HepG2 (cell line): ENCODE data around the gene CD40.

Source experiments
- ELF1 ChIP-seq: sonication (generic); formaldehyde crosslinking; IDR thresholded peaks from 2 replicates; pipeline ENCODE4 v1.4.0; 2020; ENCODE audit warnings: missing genetic modification reagents
- IKZF1 ChIP-seq: fragments of 450-650 bp; IDR thresholded peaks from 2 replicates; pipeline ENCODE4 v1.7.1; 2016
- JUND ChIP-seq: sonication (generic); formaldehyde crosslinking; IDR thresholded peaks from 2 replicates; pipeline ENCODE4 v1.8.0; 2022; ENCODE audit warnings: mild to moderate bottlenecking, missing genetic modification reagents
- POLR2AphosphoS5 ChIP-seq: IDR thresholded peaks from 2 replicates; pipeline ENCODE4 v1.6.1; 2012; ENCODE audit warnings: low read depth, low read length
- ZFP1 ChIP-seq: IDR thresholded peaks from 2 replicates; pipeline ENCODE4 v1.6.1; 2016
- ZNF446 ChIP-seq: sonication (generic); formaldehyde crosslinking; IDR thresholded peaks from 2 replicates; pipeline ENCODE4 v1.5.0; 2020; ENCODE audit warnings: mild to moderate bottlenecking, missing genetic modification reagents
- TF ChIP-seq, protein P1 (sequence below): sonication (generic); formaldehyde crosslinking; IDR thresholded peaks from 2 replicates; pipeline ENCODE4 v1.5.0; 2020; ENCODE audit warnings: mild to moderate bottlenecking, missing genetic modification reagents, moderate library complexity
- TF ChIP-seq, protein P2 (sequence below): IDR thresholded peaks from 2 replicates; pipeline ENCODE4 v1.6.1; 2012; ENCODE audit warnings: inconsistent platforms
- TF ChIP-seq, protein P3 (sequence below): sonication (generic); formaldehyde crosslinking; IDR thresholded peaks from 2 replicates; pipeline ENCODE4 v1.5.0; 2020; ENCODE audit warnings: missing genetic modification reagents
- TF ChIP-seq, protein P4 (sequence below): sonication (generic); formaldehyde crosslinking; IDR thresholded peaks from 2 replicates; pipeline ENCODE4 v1.8.0; 2022; ENCODE audit warnings: low read depth, missing genetic modification reagents
- TF ChIP-seq, protein P5 (sequence below): fragments of 450-650 bp; IDR thresholded peaks from 2 replicates; pipeline ENCODE4 v1.6.1; 2017; ENCODE audit warnings: mild to moderate bottlenecking
- TF ChIP-seq, protein P6 (sequence below): sonication (generic); formaldehyde crosslinking; IDR thresholded peaks from 2 replicates; pipeline ENCODE4 v1.4.0; 2020; ENCODE audit warnings: missing genetic modification reagents
- TF ChIP-seq, protein P7 (sequence below), 2 experiments: fragments of 450-650 bp in 1 of 2; sonication (generic) in 1 of 2; formaldehyde crosslinking in 1 of 2; IDR thresholded peaks; 2 replicates each; pipeline versions ENCODE4 v1.6.1 to v1.8.0; 2016 to 2022; ENCODE audit warnings: antibody characterized with exemption in 1 of 2, mild to moderate bottlenecking in 1 of 2, missing genetic modification reagents in 1 of 2

DNA sequence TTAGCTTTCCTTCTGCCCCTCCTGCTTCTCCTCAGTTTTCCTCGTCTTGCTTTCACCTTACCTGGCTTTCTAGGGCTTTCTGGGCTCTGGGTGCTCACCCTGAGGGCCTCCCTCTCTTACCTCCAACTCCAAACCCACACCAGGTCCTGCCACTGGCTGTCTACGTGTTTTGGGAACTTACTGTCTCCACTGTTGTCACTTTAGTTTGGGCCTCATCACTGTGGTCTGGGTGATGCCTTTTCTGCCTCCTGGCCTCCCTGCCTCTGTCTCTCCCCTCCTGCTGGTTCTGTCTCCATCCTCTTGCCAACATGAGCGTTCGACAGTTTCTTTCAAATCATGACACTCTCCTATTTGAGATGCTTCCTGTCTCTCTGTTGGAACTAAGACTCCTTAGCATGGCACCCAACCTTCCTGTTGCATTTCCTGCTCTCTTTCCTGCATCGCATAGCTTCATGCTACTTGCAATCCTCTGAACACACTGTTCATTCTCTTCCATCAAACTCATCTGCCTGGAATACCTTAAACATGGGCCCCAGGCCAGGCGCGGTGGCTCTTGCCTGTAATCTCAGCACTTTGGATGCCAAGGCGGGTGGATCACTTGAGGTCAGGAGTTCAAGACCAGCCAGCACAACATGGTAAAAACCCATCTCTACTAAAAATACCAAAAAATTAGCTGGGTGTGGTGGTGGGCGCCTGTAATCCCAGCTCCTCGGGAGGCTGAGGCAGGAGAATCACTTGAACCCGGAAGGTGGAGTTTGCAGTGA lies 5.5 kb downstream of the CD40 start:
- TF ChIP-seq, protein P1, sequence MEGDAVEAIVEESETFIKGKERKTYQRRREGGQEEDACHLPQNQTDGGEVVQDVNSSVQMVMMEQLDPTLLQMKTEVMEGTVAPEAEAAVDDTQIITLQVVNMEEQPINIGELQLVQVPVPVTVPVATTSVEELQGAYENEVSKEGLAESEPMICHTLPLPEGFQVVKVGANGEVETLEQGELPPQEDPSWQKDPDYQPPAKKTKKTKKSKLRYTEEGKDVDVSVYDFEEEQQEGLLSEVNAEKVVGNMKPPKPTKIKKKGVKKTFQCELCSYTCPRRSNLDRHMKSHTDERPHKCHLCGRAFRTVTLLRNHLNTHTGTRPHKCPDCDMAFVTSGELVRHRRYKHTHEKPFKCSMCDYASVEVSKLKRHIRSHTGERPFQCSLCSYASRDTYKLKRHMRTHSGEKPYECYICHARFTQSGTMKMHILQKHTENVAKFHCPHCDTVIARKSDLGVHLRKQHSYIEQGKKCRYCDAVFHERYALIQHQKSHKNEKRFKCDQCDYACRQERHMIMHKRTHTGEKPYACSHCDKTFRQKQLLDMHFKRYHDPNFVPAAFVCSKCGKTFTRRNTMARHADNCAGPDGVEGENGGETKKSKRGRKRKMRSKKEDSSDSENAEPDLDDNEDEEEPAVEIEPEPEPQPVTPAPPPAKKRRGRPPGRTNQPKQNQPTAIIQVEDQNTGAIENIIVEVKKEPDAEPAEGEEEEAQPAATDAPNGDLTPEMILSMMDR (CRISPR knock-in tag), result no peak
- TF ChIP-seq, protein P2, sequence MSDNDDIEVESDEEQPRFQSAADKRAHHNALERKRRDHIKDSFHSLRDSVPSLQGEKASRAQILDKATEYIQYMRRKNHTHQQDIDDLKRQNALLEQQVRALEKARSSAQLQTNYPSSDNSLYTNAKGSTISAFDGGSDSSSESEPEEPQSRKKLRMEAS, result no peak
- TF ChIP-seq, protein P3, sequence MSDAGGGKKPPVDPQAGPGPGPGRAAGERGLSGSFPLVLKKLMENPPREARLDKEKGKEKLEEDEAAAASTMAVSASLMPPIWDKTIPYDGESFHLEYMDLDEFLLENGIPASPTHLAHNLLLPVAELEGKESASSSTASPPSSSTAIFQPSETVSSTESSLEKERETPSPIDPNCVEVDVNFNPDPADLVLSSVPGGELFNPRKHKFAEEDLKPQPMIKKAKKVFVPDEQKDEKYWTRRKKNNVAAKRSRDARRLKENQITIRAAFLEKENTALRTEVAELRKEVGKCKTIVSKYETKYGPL, result no peak
- TF ChIP-seq ZNF446 (CRISPR knock-in tag) (no peak), JUND (CRISPR knock-in tag) (no peak), POLR2AphosphoS5 (no peak), ZFP1 (CRISPR knock-in tag) (no peak), ELF1 (CRISPR knock-in tag) (no peak), IKZF1 (no peak)
- TF ChIP-seq, protein P4, sequence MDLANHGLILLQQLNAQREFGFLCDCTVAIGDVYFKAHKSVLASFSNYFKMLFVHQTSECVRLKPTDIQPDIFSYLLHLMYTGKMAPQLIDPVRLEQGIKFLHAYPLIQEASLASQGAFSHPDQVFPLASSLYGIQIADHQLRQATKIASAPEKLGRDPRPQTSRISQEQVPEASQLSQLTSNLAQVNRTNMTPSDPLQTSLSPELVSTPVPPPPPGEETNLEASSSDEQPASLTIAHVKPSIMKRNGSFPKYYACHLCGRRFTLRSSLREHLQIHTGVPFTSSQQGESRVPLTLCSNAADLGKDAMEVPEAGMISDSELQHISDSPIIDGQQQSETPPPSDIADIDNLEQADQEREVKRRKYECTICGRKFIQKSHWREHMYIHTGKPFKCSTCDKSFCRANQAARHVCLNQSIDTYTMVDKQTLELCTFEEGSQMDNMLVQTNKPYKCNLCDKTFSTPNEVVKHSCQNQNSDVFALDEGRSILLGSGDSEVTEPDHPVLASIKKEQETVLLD (CRISPR knock-in tag), result no peak
- TF ChIP-seq, protein P5, sequence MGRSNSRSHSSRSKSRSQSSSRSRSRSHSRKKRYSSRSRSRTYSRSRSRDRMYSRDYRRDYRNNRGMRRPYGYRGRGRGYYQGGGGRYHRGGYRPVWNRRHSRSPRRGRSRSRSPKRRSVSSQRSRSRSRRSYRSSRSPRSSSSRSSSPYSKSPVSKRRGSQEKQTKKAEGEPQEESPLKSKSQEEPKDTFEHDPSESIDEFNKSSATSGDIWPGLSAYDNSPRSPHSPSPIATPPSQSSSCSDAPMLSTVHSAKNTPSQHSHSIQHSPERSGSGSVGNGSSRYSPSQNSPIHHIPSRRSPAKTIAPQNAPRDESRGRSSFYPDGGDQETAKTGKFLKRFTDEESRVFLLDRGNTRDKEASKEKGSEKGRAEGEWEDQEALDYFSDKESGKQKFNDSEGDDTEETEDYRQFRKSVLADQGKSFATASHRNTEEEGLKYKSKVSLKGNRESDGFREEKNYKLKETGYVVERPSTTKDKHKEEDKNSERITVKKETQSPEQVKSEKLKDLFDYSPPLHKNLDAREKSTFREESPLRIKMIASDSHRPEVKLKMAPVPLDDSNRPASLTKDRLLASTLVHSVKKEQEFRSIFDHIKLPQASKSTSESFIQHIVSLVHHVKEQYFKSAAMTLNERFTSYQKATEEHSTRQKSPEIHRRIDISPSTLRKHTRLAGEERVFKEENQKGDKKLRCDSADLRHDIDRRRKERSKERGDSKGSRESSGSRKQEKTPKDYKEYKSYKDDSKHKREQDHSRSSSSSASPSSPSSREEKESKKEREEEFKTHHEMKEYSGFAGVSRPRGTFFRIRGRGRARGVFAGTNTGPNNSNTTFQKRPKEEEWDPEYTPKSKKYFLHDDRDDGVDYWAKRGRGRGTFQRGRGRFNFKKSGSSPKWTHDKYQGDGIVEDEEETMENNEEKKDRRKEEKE, result no peak
- TF ChIP-seq, protein P6, sequence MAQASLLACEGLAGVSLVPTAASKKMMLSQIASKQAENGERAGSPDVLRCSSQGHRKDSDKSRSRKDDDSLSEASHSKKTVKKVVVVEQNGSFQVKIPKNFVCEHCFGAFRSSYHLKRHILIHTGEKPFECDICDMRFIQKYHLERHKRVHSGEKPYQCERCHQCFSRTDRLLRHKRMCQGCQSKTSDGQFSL (CRISPR knock-in tag), result no peak
- TF ChIP-seq, protein P7, sequence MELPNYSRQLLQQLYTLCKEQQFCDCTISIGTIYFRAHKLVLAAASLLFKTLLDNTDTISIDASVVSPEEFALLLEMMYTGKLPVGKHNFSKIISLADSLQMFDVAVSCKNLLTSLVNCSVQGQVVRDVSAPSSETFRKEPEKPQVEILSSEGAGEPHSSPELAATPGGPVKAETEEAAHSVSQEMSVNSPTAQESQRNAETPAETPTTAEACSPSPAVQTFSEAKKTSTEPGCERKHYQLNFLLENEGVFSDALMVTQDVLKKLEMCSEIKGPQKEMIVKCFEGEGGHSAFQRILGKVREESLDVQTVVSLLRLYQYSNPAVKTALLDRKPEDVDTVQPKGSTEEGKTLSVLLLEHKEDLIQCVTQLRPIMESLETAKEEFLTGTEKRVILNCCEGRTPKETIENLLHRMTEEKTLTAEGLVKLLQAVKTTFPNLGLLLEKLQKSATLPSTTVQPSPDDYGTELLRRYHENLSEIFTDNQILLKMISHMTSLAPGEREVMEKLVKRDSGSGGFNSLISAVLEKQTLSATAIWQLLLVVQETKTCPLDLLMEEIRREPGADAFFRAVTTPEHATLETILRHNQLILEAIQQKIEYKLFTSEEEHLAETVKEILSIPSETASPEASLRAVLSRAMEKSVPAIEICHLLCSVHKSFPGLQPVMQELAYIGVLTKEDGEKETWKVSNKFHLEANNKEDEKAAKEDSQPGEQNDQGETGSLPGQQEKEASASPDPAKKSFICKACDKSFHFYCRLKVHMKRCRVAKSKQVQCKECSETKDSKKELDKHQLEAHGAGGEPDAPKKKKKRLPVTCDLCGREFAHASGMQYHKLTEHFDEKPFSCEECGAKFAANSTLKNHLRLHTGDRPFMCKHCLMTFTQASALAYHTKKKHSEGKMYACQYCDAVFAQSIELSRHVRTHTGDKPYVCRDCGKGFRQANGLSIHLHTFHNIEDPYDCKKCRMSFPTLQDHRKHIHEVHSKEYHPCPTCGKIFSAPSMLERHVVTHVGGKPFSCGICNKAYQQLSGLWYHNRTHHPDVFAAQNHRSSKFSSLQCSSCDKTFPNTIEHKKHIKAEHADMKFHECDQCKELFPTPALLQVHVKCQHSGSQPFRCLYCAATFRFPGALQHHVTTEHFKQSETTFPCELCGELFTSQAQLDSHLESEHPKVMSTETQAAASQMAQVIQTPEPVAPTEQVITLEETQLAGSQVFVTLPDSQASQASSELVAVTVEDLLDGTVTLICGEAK (IDR thresholded peaks at IDR 0.05), result no peak
- TF ChIP-seq, protein P7 (CRISPR knock-in tag; IDR thresholded peaks at IDR 0.05), result no peak
